Measurements from ENCODE around the gene RNASEH2C.

DNA sequence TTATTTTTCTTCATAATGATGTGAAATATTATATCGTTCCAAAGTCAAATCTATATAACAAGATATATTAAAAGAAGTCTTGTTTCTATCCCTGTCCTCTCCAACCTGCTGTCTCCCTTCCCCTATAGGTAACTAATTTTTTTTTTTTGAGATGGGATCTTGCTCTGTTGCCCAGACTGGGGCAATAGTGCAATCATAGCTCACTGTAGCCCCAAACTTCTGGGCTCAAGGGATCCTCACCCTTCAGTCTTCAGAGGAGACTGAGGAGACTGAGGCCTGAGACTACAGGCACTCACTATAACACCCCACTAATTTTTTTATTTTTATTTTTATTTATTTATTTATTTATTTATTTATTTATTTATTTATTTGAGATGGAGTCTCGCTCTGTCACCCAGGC is 47.6 kb downstream of the RNASEH2C start:
- TF ChIP-seq POLR2A (IDR thresholded peaks at IDR 0.05; ENCODE audit: low read depth, low read length) (no peak), FOS (IDR thresholded peaks at IDR 0.05; ENCODE audit: low read depth, low read length) (no peak), MXI1 (IDR thresholded peaks at IDR 0.05; ENCODE audit: borderline replicate concordance, low read depth, low read length) (no peak), CEBPB (IDR thresholded peaks at IDR 0.05; ENCODE audit: low read depth, low read length) (no peak), RAD21 (IDR thresholded peaks at IDR 0.05; ENCODE audit: low read length) (no peak), RFX5 (IDR thresholded peaks at IDR 0.05; ENCODE audit: low read depth, low read length) (no peak), MAFK (IDR thresholded peaks at IDR 0.05; ENCODE audit: low read depth, low read length) (no peak), CHD1 (IDR thresholded peaks at IDR 0.05; ENCODE audit: low read depth, low read length) (no peak), SMC3 (IDR thresholded peaks at IDR 0.05; ENCODE audit: low read depth, low read length) (no peak), RCOR1 (IDR thresholded peaks at IDR 0.05; ENCODE audit: insufficient replicate concordance, low read length) (no peak)
- TF ChIP-seq, protein P1, sequence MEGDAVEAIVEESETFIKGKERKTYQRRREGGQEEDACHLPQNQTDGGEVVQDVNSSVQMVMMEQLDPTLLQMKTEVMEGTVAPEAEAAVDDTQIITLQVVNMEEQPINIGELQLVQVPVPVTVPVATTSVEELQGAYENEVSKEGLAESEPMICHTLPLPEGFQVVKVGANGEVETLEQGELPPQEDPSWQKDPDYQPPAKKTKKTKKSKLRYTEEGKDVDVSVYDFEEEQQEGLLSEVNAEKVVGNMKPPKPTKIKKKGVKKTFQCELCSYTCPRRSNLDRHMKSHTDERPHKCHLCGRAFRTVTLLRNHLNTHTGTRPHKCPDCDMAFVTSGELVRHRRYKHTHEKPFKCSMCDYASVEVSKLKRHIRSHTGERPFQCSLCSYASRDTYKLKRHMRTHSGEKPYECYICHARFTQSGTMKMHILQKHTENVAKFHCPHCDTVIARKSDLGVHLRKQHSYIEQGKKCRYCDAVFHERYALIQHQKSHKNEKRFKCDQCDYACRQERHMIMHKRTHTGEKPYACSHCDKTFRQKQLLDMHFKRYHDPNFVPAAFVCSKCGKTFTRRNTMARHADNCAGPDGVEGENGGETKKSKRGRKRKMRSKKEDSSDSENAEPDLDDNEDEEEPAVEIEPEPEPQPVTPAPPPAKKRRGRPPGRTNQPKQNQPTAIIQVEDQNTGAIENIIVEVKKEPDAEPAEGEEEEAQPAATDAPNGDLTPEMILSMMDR (conservative IDR thresholded peaks at IDR 0.05; ENCODE audit: low read depth, low read length): no peak
- TF ChIP-seq, protein P2, sequence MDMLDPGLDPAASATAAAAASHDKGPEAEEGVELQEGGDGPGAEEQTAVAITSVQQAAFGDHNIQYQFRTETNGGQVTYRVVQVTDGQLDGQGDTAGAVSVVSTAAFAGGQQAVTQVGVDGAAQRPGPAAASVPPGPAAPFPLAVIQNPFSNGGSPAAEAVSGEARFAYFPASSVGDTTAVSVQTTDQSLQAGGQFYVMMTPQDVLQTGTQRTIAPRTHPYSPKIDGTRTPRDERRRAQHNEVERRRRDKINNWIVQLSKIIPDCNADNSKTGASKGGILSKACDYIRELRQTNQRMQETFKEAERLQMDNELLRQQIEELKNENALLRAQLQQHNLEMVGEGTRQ (IDR thresholded peaks at IDR 0.05; ENCODE audit: low read depth, low read length): no peak
- TF ChIP-seq, protein P3, sequence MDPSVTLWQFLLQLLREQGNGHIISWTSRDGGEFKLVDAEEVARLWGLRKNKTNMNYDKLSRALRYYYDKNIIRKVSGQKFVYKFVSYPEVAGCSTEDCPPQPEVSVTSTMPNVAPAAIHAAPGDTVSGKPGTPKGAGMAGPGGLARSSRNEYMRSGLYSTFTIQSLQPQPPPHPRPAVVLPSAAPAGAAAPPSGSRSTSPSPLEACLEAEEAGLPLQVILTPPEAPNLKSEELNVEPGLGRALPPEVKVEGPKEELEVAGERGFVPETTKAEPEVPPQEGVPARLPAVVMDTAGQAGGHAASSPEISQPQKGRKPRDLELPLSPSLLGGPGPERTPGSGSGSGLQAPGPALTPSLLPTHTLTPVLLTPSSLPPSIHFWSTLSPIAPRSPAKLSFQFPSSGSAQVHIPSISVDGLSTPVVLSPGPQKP (IDR thresholded peaks at IDR 0.05; ENCODE audit: borderline replicate concordance, low read depth, low read length): no peak

Data from IMR-90 (cell line).